GM19397 (cell line): Measurements from ENCODE around the gene LCORL.
"Not testable (repeated sequence)": the region's sequence is repeated elsewhere in the genome, so short reads cannot be mapped to it uniquely, and the experiment has no call there.

Experiments
- ATAC-seq: cut with Tn5 transposase; IDR thresholded peaks from one replicate; pipeline ENCODE4 v1.9.1; 2021; ENCODE audit warnings: mild to moderate bottlenecking, moderate library complexity; ENCODE audit not compliant: unreplicated experiment

Gene LCORL

DNA sequence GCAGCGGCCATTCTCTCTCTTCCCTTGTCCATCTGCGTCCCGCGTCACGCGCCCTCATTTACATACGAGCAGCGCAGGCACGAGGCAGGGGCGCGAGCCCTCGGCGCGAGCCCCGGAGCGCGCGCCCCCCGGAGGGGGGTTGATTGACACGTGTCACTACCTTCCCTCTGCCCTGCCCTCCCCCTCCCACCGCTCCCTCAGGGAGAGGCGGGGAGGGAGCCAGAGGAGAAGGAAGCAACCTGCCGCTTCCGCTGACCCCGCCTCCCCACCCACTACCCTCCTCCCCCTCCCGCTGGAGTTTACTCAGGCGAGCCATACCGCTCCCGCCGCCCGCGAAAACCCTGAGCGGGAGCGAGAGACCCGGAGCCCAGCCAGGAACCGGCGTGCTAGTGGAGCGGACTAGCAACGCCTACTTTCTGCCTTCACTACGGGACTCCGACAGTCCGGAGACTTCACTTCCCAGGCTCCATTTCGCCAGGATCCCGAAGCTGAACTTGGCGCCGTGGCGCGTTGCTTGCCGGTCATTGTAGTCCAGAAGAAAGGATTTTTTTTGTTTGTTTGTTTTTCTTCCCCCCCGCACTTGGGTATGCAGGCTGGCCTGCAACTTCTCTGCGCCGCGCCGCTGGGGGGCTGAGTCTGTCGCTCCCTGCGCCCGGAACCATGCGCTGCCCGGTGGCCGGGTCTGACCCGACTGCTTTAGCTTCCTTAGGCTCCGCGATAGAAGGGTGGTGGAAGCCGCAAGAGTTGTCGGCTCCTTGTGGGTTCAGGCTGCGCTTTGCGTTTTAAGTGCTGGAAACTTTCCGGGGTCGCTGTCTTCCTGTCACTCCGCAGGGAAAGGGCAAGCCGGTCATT, at the start of gene LCORL:
Gene LCORL, minus strand, starts transcription at position 36 of the 852 bp plus-strand sequence. Its CDS starts 4 bp downstream, at position 32.
- peak; percentile 76 for ATAC-seq

DNA sequence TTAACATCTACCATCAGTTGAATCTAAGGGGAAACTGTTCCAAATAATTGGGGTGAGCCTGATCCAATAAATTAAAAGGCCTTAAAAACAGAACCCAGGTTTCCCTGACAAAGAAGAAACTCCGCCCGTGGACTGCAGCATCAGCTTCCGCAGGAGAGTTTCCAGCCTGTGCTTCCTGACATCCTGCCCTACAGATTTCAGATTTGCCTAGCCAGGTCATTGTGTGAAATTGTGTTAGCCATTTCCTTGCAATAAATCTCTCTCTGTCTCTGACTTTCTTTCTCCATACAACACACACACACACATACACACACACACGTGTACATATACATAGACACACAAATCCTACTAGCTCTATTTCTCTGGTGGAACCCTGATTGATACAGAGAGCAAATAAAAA, 48.3 kb upstream of the LCORL start:
- no peak for ATAC-seq

DNA sequence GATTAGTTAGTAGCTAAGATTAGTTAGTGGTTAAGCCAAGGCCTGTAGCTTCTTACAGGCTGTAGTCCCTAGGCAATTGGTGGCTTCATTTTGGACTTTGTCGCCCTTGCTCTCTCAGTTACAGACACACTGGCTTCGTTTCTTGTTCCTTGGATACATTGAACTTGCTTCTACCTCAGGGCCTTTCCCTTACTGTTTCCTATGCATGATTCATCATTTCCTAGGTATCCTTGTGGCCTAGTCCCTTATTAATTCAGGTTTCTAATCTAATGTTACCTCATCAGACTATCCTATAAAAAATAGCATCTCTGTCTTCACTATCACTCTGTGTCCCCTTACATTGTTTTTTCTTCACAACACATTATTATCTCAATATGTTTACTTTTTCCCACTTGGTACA, 45.5 kb upstream of the LCORL start:
- ATAC-seq = no peak

DNA sequence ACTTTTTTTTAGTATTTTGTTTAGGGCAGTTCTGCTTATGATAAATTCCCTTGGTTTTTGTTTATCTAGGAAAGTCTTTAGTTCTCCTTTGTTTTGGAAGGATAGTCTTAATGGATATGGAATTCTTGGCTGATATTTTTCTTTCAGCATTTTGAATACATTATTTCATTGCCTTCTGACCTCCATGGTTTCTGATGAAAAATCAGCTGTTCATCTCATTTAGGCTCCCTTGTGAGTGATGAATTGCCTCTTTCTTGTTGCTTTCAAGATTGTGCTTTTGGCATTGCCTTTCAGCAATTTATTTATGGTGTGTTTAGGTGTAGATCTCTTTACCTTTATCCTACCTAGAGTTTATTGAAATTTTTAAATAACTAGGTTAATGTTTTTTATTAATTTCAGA, 41.5 kb upstream of the LCORL start:
- no peak for ATAC-seq

DNA sequence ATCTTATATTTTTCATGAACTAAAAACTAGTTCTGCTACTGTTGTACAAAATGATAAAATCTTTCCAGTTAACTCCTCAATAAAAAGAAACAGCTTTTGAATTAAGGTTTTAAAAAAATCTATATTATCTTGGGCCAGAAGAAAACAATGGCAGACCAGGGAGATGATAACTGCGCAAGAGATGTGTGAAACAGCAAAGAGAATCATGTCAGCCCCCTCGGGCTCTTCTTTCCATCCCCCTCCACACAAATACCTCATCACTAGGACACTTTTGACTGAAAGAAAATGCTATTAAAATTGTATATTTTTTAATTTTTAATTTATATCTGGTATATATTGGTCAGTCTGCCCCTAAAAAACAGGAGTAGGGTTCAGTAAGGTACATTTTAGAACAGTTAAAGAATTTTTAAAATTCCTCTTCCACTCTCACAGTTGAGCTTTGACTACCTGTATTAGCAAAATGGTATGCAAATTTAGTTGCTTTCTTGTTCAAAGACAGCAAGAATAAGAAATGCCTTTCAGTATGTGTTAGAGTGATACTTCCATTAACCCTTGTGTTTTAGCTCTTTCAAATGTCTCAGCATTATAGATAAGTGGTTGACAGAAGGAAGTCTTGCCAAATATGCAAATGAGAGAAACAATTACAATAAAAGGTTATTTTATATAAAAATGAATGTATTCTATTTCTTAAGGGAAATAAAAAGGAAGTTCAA, 36.4 kb upstream of the LCORL start:
- ATAC-seq = peak; percentile 44

DNA sequence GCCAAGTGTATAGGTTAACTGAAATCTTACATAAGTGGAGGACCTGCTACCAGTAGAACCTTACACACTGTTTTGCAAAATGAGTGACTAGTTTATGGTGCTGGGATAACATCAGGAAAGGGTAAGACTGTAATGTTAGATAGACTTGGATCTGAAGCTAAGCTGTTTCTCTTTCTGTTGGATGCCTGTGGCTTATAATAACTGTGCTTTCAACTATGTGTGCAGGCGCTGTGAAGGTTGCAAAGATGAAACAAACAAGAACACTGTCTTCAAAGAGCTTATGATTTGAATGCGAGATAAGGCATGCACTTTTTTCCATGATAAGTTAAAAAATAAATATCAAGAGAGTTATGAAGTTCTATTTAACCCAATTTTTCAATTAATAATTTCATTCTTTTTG, 34.5 kb upstream of the LCORL start:
- no peak for ATAC-seq

DNA sequence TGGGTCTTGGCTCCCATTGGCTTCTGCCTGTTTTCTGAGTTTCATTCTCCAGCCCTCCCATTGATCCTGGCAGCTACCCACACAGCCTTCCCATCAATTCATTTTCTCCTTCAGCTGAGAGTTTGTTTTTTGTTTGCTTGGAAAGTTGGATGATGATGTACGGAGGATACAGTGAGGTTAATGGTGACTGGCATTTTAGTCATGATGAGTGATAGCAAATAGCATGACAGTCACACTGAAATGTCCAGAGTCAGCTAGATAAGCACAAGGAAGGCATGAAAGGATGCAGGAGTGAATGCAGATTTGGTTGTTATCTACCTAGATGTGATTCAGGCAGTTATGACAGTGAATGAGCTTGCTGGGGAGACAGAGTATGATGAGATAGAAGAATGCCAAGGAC, 30.6 kb upstream of the LCORL start:
- ATAC-seq = no peak

DNA sequence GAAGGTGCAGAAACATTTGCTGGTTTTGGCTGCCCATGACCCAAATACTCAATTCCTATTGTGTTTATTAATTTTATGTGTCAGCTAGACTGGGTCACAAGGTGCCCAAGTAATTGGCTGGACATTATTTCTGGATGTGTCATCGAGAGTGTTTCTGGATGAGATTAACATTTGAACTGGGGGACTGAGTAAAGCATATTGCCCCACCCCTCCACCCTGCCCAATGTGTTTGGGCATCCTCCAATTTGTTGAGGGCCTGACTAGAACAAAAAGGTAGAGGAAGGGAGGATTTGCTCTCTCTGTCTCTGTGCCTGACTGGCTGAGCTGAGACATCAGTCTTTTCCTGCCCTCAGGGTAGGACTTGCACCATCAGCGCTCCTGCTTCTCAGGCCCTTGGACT, 29.7 kb upstream of the LCORL start:
- no peak for ATAC-seq

DNA sequence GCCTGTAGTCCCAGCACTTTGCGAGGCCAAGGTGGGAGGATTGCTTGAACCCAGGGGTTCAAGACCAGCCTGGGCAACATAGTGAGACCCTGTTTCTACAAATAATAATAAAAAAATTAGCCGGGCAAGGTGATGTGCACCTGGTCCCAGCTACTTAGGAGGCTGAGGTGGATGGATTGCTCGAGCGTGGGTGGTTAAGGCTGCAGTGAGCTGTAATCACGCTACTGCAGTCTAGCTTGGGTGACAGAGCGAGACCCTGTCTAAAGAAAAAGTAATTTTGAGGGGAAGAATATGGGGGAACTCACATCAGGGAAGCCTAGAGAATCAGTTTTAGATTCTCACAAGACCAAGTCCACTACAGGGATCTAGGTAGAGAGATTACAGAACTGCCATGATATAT, 28.9 kb upstream of the LCORL start:
- ATAC-seq = no peak

DNA sequence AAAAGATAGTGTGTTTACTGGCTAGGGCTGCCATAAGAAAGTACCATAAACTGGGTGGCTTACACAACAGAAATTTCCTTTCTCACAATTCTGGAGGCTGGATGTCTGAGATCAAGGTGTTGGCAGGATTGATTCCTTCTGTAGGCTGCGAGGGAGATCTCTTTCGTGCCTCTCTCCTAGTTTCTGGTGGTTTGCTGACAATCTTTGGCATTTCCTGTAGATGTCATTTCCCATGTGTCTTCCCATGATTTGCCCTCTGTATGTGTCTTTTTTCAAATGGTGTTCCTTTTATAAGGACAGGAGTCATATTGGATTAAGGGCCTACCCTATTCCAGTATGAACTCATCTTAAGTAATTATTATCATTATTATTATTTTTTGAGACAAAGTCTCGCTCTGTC, 27.9 kb upstream of the LCORL start:
- no peak for ATAC-seq

DNA sequence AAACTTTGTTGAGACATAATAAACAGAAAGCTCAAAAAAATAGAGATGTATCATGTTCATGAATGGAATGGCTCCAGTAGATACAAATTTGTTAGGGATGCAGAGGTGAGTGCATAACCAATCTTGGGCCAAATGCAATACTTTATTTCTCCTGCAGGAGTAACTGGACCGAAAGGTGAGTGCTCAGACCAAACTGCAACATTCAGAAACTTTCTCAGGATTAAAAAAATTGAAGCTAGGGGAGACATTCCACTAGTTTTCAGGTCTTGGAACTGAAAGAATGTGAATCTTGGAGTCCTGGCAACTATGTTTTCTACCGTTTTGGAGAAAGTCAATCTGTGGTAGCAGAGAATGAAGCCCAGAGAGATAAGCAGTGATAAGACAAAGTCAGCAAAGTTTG, 21.2 kb upstream of the LCORL start:
- no peak for ATAC-seq

DNA sequence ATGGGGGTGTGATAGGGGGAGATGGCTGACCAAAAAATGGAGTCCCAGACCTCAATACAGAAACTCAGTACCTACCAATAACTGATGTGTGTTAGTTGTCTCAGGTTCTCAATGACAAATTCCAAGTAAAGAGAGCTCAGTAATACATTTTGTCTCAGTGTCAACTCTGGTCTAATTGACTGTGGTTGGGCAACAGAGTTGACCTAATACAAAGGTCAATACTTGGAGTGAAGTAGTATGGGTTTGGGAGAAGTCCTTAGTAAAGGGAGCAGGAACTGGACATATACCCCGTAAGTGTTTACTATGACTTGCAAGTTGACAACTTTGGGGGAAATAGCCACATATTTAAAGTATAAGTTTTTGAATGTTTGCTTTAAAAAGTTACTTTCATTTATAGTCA, 20.5 kb upstream of the LCORL start:
- ATAC-seq = no peak

DNA sequence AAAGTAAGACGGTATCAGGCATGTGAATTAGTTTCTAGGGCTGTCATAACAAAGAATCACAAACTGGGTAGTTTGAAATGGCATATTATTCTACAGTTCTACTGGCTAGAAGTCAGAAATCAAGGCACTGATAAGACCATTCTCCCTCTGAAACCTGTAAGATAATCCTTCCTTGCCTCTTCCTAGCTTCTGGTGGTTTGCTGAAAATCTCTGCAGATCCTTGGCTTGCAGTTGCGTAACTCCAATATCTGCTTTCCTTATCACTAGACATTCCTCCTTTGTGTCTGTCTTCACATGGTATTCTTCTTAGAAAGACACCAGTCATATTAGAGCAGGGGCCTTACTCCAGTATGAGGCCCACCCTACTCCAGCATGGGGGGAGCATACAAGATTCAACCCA, 19.6 kb upstream of the LCORL start:
- ATAC-seq = no peak

DNA sequence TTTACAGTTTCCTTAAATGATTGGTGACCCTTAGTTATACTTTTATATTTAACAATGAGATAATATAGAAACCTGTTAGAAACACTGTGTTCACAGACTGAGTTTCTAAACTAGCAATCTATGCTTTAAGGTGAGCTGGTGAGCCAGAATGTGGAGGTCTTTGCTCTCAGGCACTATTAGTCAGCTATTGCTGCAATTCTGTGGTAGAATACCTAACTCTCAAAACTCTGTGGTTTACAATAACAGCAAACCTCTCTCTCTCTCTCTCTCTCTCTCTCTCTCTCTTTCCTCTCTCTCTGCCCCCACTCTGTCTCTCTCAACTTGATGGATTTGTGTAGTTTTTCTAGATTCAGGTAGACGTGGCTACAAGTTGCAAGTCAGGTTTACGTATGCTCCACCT, 17.6 kb upstream of the LCORL start:
- ATAC-seq = no peak

DNA sequence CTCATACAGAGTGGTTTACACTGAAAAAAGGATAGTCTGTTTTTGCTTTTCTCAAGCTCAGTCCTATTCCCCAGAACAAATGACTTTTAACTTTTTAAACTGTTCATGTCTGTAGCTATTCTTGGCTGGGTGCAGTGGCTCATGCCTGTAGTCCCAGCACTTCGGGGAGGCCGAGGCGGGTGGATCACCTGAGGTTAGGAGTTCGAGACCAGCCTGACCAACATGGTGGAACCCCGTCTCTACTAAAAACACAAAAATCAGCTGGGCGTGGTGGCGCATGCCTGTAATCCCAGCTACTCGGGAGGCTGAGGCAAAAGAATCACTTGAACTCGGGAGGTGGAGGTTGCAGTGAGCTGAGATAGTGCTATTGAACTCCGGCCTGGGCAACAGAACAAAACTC, 14.8 kb upstream of the LCORL start:
- not testable (repeated sequence) for ATAC-seq

DNA sequence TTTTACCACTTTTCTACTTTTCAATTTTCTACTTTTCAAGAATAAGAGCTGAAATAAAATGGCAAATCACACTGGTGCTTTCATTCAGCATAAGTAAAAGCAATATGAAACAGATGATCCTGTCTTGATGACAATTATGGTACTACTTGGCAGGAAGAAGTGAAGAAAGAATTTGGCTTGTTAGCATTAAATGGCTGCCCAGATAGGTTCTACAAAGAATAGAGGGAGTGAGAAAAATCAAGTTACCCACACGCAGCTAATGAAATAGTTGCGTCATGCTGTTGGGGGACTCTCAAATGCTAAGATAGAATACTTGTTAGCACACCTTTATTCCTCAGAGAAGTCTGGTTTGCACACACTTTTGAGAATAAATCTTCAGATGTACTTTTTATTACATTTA, 12.5 kb upstream of the LCORL start:
- ATAC-seq = no peak

DNA sequence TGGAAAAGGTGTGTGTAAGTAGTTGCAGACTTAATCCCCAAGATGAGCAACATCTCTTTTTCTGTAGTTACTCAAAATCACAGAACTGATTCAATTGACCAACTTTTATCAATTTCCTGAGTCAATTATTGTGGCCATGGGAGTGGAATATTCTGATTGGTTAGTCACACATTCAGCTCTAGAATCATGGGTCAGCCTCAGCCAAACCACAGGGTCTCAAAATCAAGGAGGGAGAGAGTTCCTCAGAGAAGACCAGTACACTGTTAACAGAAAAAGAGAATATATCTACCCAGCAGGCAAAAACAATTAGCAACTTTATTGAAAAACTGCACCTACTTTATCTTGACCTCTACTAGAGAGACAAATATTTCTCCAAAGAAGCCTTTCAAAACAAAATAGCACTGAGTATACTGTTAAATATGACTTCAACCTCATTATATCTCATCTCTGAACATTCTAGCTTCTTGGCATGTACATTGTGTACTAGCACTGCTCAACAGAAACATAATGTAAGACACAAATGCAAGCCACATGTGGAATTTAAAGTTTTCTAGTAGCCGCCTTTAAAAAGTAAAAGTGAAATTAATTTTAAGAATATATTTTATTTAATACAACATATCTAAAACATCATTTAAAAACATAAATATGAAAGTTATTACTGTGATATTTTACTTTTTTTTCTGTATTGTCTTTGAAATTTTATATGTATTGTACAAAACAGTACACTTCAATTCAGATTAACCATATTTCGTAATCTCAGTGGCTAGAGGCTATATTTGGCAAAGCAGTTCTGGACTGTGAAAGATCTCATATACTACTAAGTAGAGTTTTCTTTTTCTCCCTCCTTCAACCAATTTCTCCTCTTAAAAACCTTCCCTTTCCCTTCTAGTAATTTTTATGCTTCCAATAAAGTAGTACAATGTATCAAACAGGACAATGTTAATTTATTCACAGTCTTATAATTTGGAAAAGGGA, 11.8 kb upstream of the LCORL start:
- no peak for ATAC-seq

DNA sequence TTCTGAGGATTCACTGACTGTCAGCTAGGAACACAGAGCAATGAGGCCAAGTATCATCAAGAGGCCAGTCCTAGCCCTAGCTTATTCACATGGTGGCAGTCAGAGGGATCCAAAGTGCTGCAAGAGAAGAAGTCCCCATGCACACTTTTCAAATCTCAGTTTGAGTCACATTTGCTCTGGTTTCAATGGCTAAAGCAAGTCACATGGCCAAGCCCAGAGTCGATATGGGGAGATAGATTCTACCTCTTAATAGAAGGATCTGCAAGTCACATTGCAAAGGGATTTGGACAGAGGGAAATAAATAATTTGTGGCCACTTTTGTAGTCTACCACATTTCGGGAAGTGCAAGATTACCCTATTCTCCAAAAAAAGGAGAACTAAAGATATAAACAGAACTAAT, 3.7 kb upstream of the LCORL start:
- ATAC-seq = no peak

DNA sequence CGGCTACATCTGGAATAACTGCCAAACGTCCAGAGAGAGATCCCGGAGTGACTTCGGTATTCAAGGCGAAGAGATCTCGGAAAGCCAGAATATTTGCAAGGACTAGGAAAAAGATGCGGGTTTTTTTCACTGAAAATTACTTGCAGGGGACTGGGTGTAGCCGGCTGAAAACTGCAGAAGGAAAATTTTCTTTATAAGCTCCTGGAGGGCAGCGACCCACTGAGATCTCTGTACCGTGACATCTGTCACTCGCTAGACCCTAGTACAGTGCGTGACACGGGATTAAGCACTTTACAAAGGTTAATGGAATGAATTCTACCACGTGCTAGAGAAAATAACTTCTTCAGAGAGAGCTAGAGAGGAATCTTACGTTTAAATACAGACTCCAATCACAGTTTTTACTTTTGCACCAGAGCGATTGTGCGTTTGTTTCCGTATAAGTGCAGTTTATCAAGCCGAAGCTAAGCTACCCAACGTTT, 1.1 kb upstream of the LCORL start:
- ATAC-seq = no peak

DNA sequence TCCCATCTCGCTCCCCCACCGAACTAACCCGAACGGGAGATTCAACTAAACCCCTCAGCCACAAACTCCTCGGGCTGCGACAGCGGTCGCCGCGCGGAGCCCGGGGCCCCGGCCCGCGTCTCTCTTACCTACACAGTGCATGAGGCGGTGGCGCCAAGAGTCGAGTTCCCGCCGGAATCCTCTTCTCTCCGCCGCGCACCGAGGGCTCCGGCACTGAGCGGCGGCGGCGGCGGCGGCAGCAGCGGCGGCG, 160 bp downstream of the LCORL start:
- ATAC-seq = peak; percentile 8

DNA sequence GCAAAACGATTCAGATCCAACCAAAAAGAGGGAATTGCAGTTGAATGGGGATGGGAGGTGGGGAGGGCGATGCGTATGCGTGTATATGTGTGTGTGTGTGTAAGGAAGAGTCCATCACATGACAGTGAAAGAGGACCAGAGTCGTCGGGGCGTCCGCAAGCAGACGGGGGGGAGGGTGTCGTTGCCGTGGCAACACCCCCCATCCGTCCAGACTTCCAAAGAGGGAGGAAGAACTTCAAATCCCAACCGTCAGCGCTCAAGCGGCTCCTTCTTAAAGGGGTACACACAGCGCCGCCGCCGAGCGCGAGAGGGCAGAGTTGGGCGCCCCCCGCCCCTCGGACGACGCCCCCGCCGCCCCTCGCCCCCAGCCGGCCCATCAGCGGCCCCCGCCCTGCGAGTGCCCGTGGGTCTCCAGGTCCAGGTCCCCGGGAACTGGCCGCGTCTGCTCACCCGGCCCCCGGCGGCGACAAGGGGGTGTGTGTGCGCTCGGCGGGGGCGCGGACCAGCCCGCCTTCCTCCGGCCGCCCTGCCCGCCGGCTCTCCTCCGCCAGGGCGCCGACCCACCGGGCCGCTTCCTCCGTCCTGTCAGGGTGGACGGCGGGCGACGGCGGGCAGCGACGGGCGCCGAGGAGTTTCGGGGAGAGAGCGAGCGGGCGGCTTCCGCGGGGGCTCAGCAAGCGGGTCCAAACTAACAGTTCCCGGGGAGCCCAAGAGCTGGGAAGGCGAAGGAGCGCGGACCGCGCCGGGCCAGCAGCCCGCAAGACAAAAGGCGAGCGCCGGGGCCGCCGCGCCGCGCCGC, 685 bp downstream of the LCORL start:
- ATAC-seq = peak; percentile 19
